ENCODE measurements around the gene ZP3.
"Not testable (repeated sequence)": the region's sequence is repeated elsewhere in the genome, so short reads cannot be mapped to it uniquely, and the experiment has no call there.

ZP3 gene

GRCh38 chr7:76485822-76486610 lies 61.3 kb downstream of the ZP3 start:
- not testable (repeated sequence) for DNase-seq (ENCODE audit: low read depth)

GRCh38 chr7:76486618-76487017 lies 61.9 kb downstream of the ZP3 start:
- DNase-seq (ENCODE audit: low read depth) = not testable (repeated sequence)

- DNase-seq (ENCODE audit: low read depth) = not testable (repeated sequence)
Measured at GRCh38 chr7:76487969-76488368, 63.2 kb downstream of the ZP3 start.

Data from fibroblast of gingiva (primary cell).